GM18868 (cell line): Measurements from ENCODE around the gene OPHN1.
"Not testable (repeated sequence)": the region's sequence is repeated elsewhere in the genome, so short reads cannot be mapped to it uniquely, and the experiment has no call there.

Source experiments
- ATAC-seq: cut with Tn5 transposase; IDR thresholded peaks from one replicate; pipeline ENCODE4 v1.9.1; 2021; ENCODE audit warnings: mild to moderate bottlenecking, moderate library complexity; ENCODE audit not compliant: unreplicated experiment

Gene OPHN1

GRCh38 chrX:68084765-68085164 is 348.5 kb downstream of the OPHN1 start:
- no peak for ATAC-seq

GRCh38 chrX:68083510-68083909 is 349.8 kb downstream of the OPHN1 start:
- no peak for ATAC-seq

- ATAC-seq = no peak
Measured at GRCh38 chrX:68079961-68080360, 353.3 kb downstream of the OPHN1 start.

GRCh38 chrX:68078801-68079200 is 354.5 kb downstream of the OPHN1 start:
- ATAC-seq = not testable (repeated sequence)

- no peak for ATAC-seq
Measured at GRCh38 chrX:68077378-68077777, 355.9 kb downstream of the OPHN1 start.

GRCh38 chrX:68072041-68072440 is 361.3 kb downstream of the OPHN1 start:
- ATAC-seq = no peak

- not testable (repeated sequence) for ATAC-seq
Measured at GRCh38 chrX:68070119-68070518, 363.2 kb downstream of the OPHN1 start.

- ATAC-seq = no peak
Measured at GRCh38 chrX:68061206-68061535, 372.1 kb downstream of the OPHN1 start.

GRCh38 chrX:68060506-68061205 is 372.6 kb downstream of the OPHN1 start:
- no peak for ATAC-seq

GRCh38 chrX:68059469-68059868 is 373.8 kb downstream of the OPHN1 start:
- ATAC-seq = no peak

GRCh38 chrX:68049466-68049865 is 383.8 kb downstream of the OPHN1 start:
- ATAC-seq = no peak

GRCh38 chrX:68048774-68049173 is 384.5 kb downstream of the OPHN1 start:
- ATAC-seq = no peak

GRCh38 chrX:68045008-68045577 is 388.2 kb downstream of the OPHN1 start:
- ATAC-seq = no peak

GRCh38 chrX:68043713-68044438 is 389.4 kb downstream of the OPHN1 start:
- no peak for ATAC-seq

GRCh38 chrX:68041110-68041509 is 392.2 kb downstream of the OPHN1 start:
- ATAC-seq = no peak

- peak; percentile 48 for ATAC-seq
Measured at GRCh38 chrX:68018248-68019203, 414.8 kb downstream of the OPHN1 start.

GRCh38 chrX:67998540-67998939 is 434.8 kb downstream of the OPHN1 start:
- ATAC-seq = no peak
